Activated T-helper 2 cell treated with anti-CD3 and anti-CD28 coated beads, Interferon-gamma antibody, Interleukin-2, Interleukin-4, amounts not matched to agents 10 μg/mL and 5 μg/mL and 100 μg/mL, durations not matched to agents 14 hours and 24 hours and 36 hours (primary cell): ENCODE measurements around the gene FOXR1. TPM values are rescaled to one million over a fixed set of nuclear protein-coding genes. Genes with fewer than 3 reads are reported as not detected.
"Not testable (repeated sequence)": the region's sequence is repeated elsewhere in the genome, so short reads cannot be mapped to it uniquely, and the experiment has no call there.

Experiments used
- DNase-seq: peaks from one replicate; pipeline ENCODE4 v3.0.0; 2021; ENCODE audit warnings: low spot score
- H3K27ac Mint-ChIP-seq: one replicate; pipeline ENCODE4 v1.8.0; 2021; ENCODE audit warnings: mixed read lengths
- H3K27me3 Mint-ChIP-seq: one replicate; pipeline ENCODE4 v1.8.0; 2021; ENCODE audit warnings: low read depth, mixed read lengths
- H3K36me3 Mint-ChIP-seq: one replicate; pipeline ENCODE4 v1.8.0; 2021; ENCODE audit warnings: low read depth, mixed read lengths
- H3K4me1 Mint-ChIP-seq: one replicate; pipeline ENCODE4 v1.8.0; 2021; ENCODE audit warnings: low read depth, mixed read lengths
- H3K4me3 Mint-ChIP-seq: one replicate; pipeline ENCODE4 v1.8.0; 2021; ENCODE audit warnings: low read depth, mild to moderate bottlenecking, moderate library complexity, mixed read lengths
- H3K9me3 Mint-ChIP-seq: one replicate; pipeline ENCODE4 v1.8.0; 2021; ENCODE audit warnings: mixed read lengths
- intact Hi-C: fragments of 100-400 bp; cut with micrococcal nuclease; formaldehyde crosslinking; loops from one replicate; pipeline ENCODE4 v1.15.1; 2023
- total RNA-seq: library from RNA; stranded (reverse); gene quantifications from 2 replicates; pipeline ENCODE4 v1.2.3, GENCODE V29; 2022

Gene FOXR1
- total RNA-seq, 1 donor from 2014 or later, result not detected

DNA sequence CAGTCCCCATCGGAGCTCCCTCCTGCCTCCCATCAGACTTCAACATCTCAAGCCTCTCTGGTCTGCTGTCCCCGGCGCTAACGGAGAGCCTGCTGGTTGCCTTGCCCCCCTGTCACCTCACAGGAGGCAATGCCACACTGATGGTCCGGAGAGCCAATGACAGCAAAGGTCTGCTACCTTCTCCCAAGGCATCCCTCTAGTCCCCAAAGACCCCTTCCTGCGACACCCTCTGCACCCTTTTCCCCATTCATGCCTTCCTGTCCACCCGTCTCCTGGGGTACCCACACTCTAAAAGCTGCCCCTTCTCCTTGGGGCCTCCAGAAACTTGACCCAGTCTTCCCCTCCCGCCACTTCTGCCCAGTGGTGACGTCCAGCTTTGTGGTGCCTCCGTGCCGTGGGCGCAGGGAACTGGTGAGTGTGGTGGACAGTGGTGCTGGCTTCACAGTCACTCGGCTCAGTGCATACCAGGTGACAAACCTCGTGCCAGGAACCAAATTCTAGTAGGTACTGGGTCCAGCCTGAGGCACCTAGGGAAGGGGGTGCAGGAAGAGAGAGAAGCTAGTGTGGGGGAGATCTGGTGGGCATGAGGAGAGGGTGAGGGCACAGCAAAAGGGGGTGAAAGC is 14.6 kb upstream of the FOXR1 start:
- H3K27me3 Mint-ChIP-seq, result peaks cover 15% of the 10 kb centered on the region
- no peaks in the 10 kb centered on the region for H3K36me3 Mint-ChIP-seq
- H3K4me3 Mint-ChIP-seq, result no peak overlapping the region
- H3K4me1 Mint-ChIP-seq, result no peaks in the 10 kb centered on the region
- H3K9me3 Mint-ChIP-seq, result no peaks in the 10 kb centered on the region
- intact Hi-C loops, result loop anchor here (1.0 kb wide), 3 partner anchors 28 to 267 kb away; no protein-coding TSS in a partner anchor
- no peak for DNase-seq
- H3K27ac Mint-ChIP-seq, result no peak overlapping the region

DNA sequence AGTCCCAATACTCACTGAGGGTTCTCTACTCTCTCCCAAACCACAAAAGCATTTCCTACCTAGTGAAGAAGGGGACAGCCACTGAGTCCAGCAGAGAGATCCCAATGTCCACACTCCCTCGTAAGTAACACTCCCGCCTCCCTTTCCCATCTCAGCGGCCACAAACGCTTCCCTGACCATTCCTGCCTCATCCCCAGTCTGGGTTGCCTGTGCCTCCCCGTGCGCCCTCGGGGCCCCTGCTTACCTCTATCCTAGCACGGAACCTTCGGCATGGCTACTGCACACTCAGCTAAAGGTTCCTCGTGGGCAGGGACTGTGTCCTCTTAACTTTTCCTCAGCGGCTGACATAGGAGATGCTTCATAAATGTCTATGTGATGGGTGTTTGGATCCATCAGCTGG is 14.0 kb upstream of the FOXR1 start:
- H3K27ac Mint-ChIP-seq, result no peak overlapping the region
- intact Hi-C loops, result no loop called here

DNA sequence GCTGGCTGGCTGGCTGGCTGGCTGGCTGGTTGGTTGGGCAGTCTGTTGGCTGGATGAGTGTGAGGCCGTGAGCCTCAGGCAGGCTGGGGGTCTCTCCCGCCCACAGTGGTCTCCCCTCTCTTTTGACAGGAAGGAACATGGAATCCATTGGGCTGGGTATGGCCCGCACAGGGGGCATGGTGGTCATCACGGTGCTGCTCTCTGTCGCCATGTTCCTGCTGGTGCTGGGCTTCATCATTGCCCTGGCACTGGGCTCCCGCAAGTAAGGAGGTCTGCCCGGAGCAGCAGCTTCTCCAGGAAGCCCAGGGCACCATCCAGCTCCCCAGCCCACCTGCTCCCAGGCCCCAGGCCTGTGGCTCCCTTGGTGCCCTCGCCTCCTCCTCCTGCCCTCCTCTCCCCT is 13.6 kb upstream of the FOXR1 start:
- Mint-ChIP-seq H3K27ac (no peak overlapping the region), H3K4me3 (no peak overlapping the region), H3K36me3 (no peaks in the 10 kb centered on the region), H3K27me3 (peaks cover 12% of the 10 kb centered on the region), H3K4me1 (no peaks in the 10 kb centered on the region), H3K9me3 (no peaks in the 10 kb centered on the region)
- intact Hi-C loops, result no loop called here
- no peak for DNase-seq

More for the DNA sequence above, 14.0 kb upstream of the FOXR1 start:
- Mint-ChIP-seq H3K9me3 (no peaks in the 10 kb centered on the region), H3K27me3 (peaks cover 15% of the 10 kb centered on the region), H3K4me3 (no peak overlapping the region), H3K4me1 (no peaks in the 10 kb centered on the region), H3K36me3 (no peaks in the 10 kb centered on the region)
- no peak for DNase-seq

DNA sequence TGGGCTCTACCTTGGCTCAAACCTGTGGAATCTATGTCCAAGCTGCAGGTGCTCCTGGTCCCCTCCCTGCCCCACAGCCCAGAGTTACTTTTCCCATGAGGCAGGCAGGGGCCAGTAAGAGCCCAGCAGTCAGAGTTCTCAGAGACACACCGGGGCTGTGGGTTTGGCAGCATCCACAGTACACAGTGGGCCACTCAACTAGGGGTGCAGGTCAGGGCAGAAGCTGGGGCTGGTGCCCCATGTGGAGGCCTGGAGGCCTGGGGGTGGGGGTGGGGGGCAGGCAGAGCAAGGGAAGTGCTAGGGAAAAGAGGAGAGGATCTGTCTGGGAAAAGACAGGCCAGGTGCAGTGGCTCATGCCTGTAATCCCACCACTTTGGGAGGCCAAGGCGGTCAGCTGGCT is 13.0 kb upstream of the FOXR1 start:
- H3K36me3 Mint-ChIP-seq, result no peaks in the 10 kb centered on the region
- peaks cover 12% of the 10 kb centered on the region for H3K27me3 Mint-ChIP-seq
- H3K4me3 Mint-ChIP-seq, result no peak overlapping the region
- no peaks in the 10 kb centered on the region for H3K4me1 Mint-ChIP-seq
- no peak overlapping the region for H3K27ac Mint-ChIP-seq
- intact Hi-C loops, result no loop called here
- no peaks in the 10 kb centered on the region for H3K9me3 Mint-ChIP-seq
- no peak for DNase-seq

DNA sequence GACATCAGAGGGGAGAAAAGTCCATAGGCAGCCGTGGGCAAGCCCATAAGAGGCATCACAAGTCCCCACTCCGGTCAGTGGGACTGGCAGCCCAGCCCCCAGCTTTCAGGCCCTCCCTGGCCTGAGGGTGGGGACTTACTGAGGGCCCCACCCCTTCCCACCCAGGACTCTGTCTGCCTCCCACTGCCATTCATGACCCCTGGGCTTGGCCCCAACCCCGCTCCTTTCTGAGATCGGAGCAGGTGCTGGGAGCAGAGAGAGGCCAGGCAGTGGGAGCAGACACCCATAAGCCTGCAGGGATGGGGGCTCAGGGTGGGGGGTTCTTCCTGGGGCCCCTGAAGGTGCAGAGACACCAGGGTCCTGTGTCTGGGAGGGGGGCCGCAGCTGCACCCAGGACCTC is 10.4 kb upstream of the FOXR1 start:
- intact Hi-C loops, result no loop called here
- no peaks in the 10 kb centered on the region for H3K36me3 Mint-ChIP-seq
- peaks cover 1% of the 10 kb centered on the region for H3K27me3 Mint-ChIP-seq
- H3K9me3 Mint-ChIP-seq, result no peaks in the 10 kb centered on the region
- no peak for DNase-seq
- no peak overlapping the region for H3K27ac Mint-ChIP-seq
- H3K4me1 Mint-ChIP-seq, result no peaks in the 10 kb centered on the region
- H3K4me3 Mint-ChIP-seq, result no peak overlapping the region

DNA sequence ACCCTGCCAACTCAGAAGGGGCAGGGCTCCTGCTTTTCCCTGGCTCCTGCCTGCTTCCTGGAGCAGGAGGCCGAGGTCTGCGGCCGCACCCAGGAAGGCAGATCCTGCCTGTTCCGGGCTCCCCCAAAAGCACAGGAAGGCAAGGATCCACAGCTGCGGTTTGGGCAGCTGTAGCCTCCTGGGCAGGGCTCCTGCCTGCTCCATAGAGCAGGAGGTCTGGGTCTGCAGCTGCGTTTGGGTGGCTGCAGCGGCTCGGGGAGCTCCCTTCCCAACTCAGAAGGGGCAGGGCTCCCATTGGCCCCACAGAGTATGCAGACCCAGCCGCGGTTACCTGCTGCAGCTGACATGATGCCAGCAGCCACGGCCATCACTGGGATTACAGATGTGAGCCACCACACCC is 10.0 kb upstream of the FOXR1 start:
- intact Hi-C loops, result no loop called here
- no peaks in the 10 kb centered on the region for H3K4me1 Mint-ChIP-seq

DNA sequence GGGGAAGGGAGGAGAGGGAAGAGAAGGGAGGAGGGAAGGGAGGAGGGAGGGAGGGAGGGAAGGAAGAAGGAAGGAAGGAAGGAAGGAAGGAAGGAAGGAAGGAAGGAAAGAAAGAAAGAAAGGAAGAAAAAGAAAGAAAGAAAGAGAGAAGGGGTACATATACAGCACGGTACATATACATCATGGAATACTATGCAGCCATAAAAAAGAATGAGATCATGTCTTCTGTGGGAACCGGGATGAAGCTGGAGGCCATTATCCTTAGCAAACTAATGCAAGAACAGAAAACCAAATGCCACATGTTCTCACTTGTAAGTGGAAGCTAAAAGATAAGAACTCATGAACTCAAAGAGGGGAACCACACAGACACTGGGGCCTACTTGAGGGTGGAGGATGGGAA is 2.1 kb upstream of the FOXR1 start:
- H3K36me3 Mint-ChIP-seq, intact Hi-C loops, H3K4me1 Mint-ChIP-seq, H3K27me3 Mint-ChIP-seq, H3K27ac Mint-ChIP-seq, DNase-seq, H3K4me3 Mint-ChIP-seq, H3K9me3 Mint-ChIP-seq: not testable (repeated sequence)

More for the DNA sequence above, 10.0 kb upstream of the FOXR1 start:
- Mint-ChIP-seq H3K4me3 (no peak overlapping the region), H3K27me3 (peaks cover 1% of the 10 kb centered on the region), H3K27ac (no peak overlapping the region), H3K9me3 (no peaks in the 10 kb centered on the region), H3K36me3 (no peaks in the 10 kb centered on the region)
- no peak for DNase-seq

DNA sequence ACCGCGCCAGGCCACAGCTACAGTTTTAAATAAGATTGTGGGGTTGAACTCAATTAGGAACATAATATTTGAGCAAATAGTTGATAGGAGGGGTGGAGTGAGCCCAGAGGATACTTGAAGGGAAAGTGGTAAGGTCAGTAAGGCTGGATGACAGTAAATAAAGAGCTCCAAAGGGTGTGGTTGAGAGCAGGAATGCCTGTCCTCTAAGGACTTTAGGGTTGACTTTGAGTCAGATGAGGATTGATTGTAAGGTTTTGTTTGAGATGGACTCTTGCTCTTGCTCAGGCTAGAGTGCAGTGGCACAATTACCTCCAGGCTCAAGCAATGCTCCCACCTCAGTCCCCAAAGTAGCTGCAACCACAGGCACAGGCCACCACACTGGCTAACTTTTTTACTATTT is 2.4 kb downstream of the FOXR1 start:
- H3K4me1 Mint-ChIP-seq, result no peaks in the 10 kb centered on the region

DNA sequence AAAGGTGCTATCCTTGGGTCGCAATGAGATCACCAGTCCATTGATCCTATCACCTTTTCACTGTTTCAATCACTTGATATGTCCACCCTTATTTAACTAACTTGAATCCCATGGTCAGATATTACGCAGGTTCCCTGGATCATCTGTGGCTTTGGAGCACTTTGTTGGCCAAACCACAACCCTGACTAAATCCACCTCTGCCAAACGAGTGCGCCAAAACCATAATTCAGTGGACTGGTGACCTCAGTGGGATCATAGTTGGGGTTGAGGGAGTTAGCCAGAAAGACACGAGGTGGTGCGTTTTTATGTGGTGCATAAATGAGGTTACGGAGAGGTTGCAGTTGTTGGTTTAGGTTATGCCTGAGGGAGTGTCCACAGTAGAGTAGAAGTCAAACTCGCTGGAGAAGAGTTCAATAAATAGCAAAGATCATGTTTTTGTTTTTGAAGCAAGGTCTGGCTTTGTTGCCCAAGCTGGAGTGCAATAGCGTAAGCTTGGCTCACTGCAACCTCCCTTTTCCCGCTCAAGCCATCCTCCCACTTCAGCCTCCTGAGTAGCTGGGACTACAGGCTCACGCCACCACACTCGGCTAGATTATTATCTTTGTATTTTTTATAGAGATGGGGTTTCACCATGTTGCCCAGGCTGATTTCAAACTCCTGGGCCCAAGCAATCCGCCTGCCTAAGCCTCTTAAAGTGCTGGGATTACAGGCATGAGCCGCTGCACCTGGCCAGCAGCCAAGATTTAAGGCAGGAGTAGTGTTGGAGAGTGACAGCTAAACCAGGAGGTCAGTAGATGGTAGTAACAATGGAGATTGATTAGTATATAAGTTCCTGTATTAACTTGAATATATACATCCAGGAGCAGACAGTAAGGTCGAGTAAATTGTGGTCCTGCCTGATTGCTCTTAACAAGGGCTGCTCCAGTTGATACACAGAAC is 4.5 kb downstream of the FOXR1 start:
- Mint-ChIP-seq H3K36me3 (no peaks in the 10 kb centered on the region), H3K4me1 (no peaks in the 10 kb centered on the region), H3K27ac (no peak overlapping the region), H3K4me3 (no peak overlapping the region), H3K9me3 (no peaks in the 10 kb centered on the region), H3K27me3 (peaks cover 19% of the 10 kb centered on the region)
- intact Hi-C loops, result no loop called here
- no peak for DNase-seq

More for the DNA sequence above, 2.4 kb downstream of the FOXR1 start:
- H3K4me3 Mint-ChIP-seq, result no peak overlapping the region
- intact Hi-C loops, result no loop called here
- H3K9me3 Mint-ChIP-seq, result no peaks in the 10 kb centered on the region
- H3K36me3 Mint-ChIP-seq, result no peaks in the 10 kb centered on the region
- no peak overlapping the region for H3K27ac Mint-ChIP-seq
- no peak for DNase-seq
- peaks cover 21% of the 10 kb centered on the region for H3K27me3 Mint-ChIP-seq

DNA sequence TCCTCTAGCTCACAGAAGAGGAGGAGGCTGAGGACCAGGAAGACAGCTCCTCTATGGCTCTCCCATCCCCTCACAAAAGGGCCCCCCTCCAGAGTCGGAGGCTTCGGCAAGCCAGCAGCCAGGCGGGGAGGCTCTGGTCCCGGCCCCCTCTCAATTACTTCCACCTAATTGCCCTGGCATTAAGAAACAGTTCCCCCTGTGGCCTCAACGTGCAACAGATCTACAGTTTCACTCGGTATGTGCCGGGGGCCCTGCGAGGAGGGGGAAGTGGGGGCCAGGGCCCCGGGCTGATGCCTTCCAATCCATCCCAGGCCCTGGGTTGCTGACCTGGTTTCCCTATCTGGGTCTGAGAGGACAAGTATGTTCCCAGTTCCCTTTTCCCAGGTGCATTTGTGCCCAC is 7.9 kb downstream of the FOXR1 start:
- no peak overlapping the region for H3K27ac Mint-ChIP-seq
- H3K36me3 Mint-ChIP-seq, result no peaks in the 10 kb centered on the region
- intact Hi-C loops, result no loop called here
- peaks cover 12% of the 10 kb centered on the region for H3K27me3 Mint-ChIP-seq
- DNase-seq, result no peak
- no peaks in the 10 kb centered on the region for H3K4me1 Mint-ChIP-seq
- H3K9me3 Mint-ChIP-seq, result no peaks in the 10 kb centered on the region
- no peak overlapping the region for H3K4me3 Mint-ChIP-seq

DNA sequence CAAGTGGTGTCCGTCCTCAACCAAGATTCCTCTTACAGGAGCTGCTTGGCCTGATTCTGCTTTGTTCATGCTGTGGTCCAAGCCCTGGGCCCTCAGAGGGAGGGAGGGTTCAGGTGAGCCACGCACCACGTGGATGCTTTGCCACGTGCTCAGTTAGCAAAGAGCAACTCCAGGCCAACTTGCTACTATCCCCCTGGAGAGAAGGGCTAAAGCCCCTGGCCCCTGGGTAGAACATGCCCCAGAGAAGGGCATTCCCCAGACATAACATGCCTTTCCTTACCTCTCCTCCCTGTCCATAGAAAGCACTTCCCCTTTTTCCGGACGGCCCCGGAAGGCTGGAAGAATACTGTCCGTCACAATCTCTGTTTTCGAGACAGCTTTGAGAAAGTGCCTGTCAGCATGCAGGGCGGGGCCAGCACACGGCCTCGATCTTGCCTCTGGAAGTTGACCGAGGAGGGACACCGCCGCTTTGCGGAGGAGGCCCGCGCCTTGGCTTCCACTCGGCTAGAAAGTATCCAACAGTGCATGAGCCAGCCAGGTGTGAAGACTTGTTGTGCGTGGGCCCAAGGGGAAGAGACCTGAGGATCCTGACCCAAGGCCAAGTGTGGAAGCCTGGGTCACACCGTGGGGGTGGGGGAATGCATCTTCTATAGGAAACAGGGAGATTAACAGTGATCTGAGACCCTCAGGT is 8.8 kb downstream of the FOXR1 start:
- Mint-ChIP-seq H3K4me3 (no peak overlapping the region), H3K9me3 (no peaks in the 10 kb centered on the region), H3K4me1 (no peaks in the 10 kb centered on the region), H3K36me3 (no peaks in the 10 kb centered on the region), H3K27me3 (peaks cover 5% of the 10 kb centered on the region), H3K27ac (no peak overlapping the region)
- DNase-seq, result no peak
- intact Hi-C loops, result no loop called here

DNA sequence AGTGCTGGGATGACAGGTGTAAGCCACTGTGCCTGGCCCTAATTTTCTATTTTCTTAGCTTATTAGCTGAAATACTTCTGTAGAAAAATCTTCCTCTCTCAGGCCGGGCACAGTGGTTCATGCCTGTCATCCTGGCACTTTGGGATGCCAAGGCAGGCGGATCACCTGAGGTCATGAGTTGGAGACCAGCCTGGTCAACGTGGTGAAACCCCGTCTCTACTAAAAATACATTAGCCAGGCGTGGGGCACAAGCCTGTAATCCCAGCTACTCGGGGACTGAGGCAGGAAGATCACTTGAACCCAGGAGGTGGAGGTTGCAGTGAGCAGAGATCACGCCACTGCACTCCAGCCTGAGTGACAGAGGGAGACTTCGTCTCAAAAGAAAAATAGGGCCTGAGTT is 12.8 kb downstream of the FOXR1 start:
- H3K4me1 Mint-ChIP-seq, intact Hi-C loops, H3K9me3 Mint-ChIP-seq, H3K36me3 Mint-ChIP-seq, H3K27me3 Mint-ChIP-seq, H3K4me3 Mint-ChIP-seq, DNase-seq, H3K27ac Mint-ChIP-seq: not testable (repeated sequence)

DNA sequence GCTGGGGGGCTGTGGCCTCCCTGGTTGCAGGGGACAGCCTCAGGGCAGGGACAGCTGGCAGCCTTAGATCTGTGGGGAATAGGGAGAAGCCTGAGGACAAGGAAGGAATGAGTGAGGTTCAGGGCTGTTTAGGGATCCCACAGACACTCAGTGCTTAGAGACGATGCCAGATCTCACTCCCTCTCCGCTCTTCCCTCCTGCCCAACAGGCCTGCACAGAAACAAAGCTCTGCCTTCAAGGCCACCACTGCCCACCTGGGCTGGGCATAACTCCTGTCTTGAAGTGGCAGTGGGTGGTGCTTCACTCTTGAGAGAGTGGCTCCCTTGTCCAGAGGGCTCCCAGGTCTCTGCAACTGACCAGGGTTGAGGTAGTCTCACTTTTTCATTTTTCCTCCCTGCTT is 13.3 kb downstream of the FOXR1 start:
- Mint-ChIP-seq H3K27me3 (no peaks in the 10 kb centered on the region), H3K4me3 (no peak overlapping the region), H3K4me1 (no peaks in the 10 kb centered on the region), H3K36me3 (no peaks in the 10 kb centered on the region), H3K27ac (no peak overlapping the region), H3K9me3 (no peaks in the 10 kb centered on the region)
- intact Hi-C loops, result no loop called here
- DNase-seq, result no peak
